Aorta (tissue), 5 donors: ENCODE data around the gene MAN1A1. TPM values are rescaled to one million over a fixed set of nuclear protein-coding genes. Genes with fewer than 3 reads are reported as not detected.

Experiments
- ATAC-seq: fragments of 200-7000 bp; cut with Tn5 transposase; one replicate; pipeline ENCODE4 v1.9.1; 2022; ENCODE audit warnings: moderate library complexity; ENCODE audit not compliant: low FRiP score
- DNase-seq, 2 donors: peaks; one replicate each; pipeline ENCODE4 v3.0.0-alpha.2; 2020
- H3K27ac ChIP-seq, 2 donors: one replicate each; pipeline ENCODE4 v1.5.1; 2013; ENCODE audit warnings: low read length in 2 of 2, mild to moderate bottlenecking in 2 of 2, moderate library complexity in 2 of 2, control low read depth in 1 of 2, inconsistent platforms in 1 of 2, low read depth in 1 of 2
- H3K27me3 ChIP-seq, 2 donors: one replicate each; pipeline ENCODE4 v1.6.1; 2013; ENCODE audit warnings: control low read depth in 1 of 2, low read length in 1 of 2, mild to moderate bottlenecking in 1 of 2, moderate library complexity in 1 of 2; ENCODE audit not compliant: insufficient read depth in 2 of 2, control insufficient read depth in 1 of 2
- H3K36me3 ChIP-seq, 2 donors: one replicate each; pipeline ENCODE4 v1.6.1; 2013; ENCODE audit warnings: control low read depth in 1 of 2, low read length in 1 of 2, mild to moderate bottlenecking in 1 of 2; ENCODE audit not compliant: insufficient read depth in 2 of 2, control insufficient read depth in 1 of 2
- H3K4me1 ChIP-seq, 2 donors: one replicate each; pipeline ENCODE4 v1.6.1; 2013; ENCODE audit warnings: low read length in 2 of 2, control low read depth in 1 of 2, mild to moderate bottlenecking in 1 of 2, moderate library complexity in 1 of 2; ENCODE audit not compliant: insufficient read depth in 2 of 2, control insufficient read depth in 1 of 2
- H3K4me3 ChIP-seq, 2 donors: one replicate each; pipeline ENCODE4 v1.5.1; 2013; ENCODE audit warnings: low read length in 2 of 2, control low read depth in 1 of 2, mild to moderate bottlenecking in 1 of 2
- H3K9me3 ChIP-seq: one replicate; pipeline ENCODE4 v1.6.1; 2013; ENCODE audit warnings: mild to moderate bottlenecking, low read length; ENCODE audit not compliant: control insufficient read depth
- WGBS, 2 donors: extraction: QIAGEN DNeasy Blood & Tissue Kit; methylation state at CpG; one replicate each; pipeline ENCODE4 v1.1.7; 2013; 5-methylcytosine and 5-hydroxymethylcytosine counted together
- intact Hi-C, 2 donors: fragments of 100-400 bp; cut with DNase I; formaldehyde crosslinking; loops; one replicate each; pipeline versions ENCODE4 v1.14.2 to v1.15.0; 2022
- polyA plus RNA-seq, 2 donors: library from polyadenylated mRNA; stranded (reverse); fragments of 200-250 nt; gene quantifications; one replicate each; pipeline ENCODE4 v1.2.3, GENCODE V29; 2013
- total RNA-seq, 2 donors: library from RNA; stranded (reverse); fragmentation: NEBNext Ultra II Directional; extraction: Animal tissue kit (Norgen Biotek cat#: 25700); gene quantifications; one replicate each; pipeline ENCODE4 v1.2.1, GENCODE V29; 2021
- donor health status: healthy with polysubstance abuse.
- donor health status: Bipolar disorder and iron deficiency.
- donor health status: DM: no; HTN: no; CAD: no.
- donor health status: DM: no; HTN: no; CAD: no.
- donor health status: DM: yes; HTN: yes; CAD: no.

MAN1A1 gene
- total and polyA plus RNA-seq, 4 donors: 22.2 to 76.0 (median 40.2) TPM

GRCh38 chr6:119241111-119241465, 108.5 kb downstream of the MAN1A1 start:
- no peaks in the 10 kb centered on the region for H3K9me3 ChIP-seq
- intact Hi-C loops: no loop called here
- DNase-seq (no peak), ATAC-seq (no peak)
- no peaks in the 10 kb centered on the region for H3K4me1 ChIP-seq
- no peaks in the 10 kb centered on the region for H3K36me3 ChIP-seq
- 68 to 72% methylated on average over 2 of the region's 2 CpGs for WGBS, 2 donors
- H3K27me3 ChIP-seq: no peaks in the 10 kb centered on the region
- no peak overlapping the region for H3K27ac ChIP-seq
- no peak overlapping the region for H3K4me3 ChIP-seq

GRCh38 chr6:119240257-119241110, 109.1 kb downstream of the MAN1A1 start:
- H3K27me3 ChIP-seq: no peaks in the 10 kb centered on the region
- intact Hi-C loops: no loop called here
- WGBS, 2 donors: 89 to 92% methylated on average over 5 of the region's 5 CpGs
- H3K27ac ChIP-seq: no peak overlapping the region
- H3K4me3 ChIP-seq: no peak overlapping the region
- H3K9me3 ChIP-seq: no peaks in the 10 kb centered on the region
- no peaks in the 10 kb centered on the region for H3K4me1 ChIP-seq
- ATAC-seq (no peak), DNase-seq (no peak)
- no peaks in the 10 kb centered on the region for H3K36me3 ChIP-seq

- WGBS, 2 donors: 84 to 89% methylated on average over 7 of the region's 7 CpGs
- no peaks in the 10 kb centered on the region for H3K9me3 ChIP-seq
Observed at GRCh38 chr6:119237177-119237715, 112.3 kb downstream of the MAN1A1 start.

GRCh38 chr6:119234941-119235340, 114.6 kb downstream of the MAN1A1 start:
- H3K4me3 ChIP-seq: no peak overlapping the region
- H3K4me1 ChIP-seq: no peaks in the 10 kb centered on the region
- no peaks in the 10 kb centered on the region for H3K9me3 ChIP-seq
- intact Hi-C loops: no loop called here
- no peaks in the 10 kb centered on the region for H3K27me3 ChIP-seq
- 92 to 93% methylated on average over 4 of the region's 4 CpGs for WGBS, 2 donors
- H3K27ac ChIP-seq: no peak overlapping the region
- no peak for DNase-seq
- ATAC-seq: no peak
- no peaks in the 10 kb centered on the region for H3K36me3 ChIP-seq

More at GRCh38 chr6:119237177-119237715, 112.3 kb downstream of the MAN1A1 start:
- DNase-seq (no peak), ATAC-seq (no peak)
- no peaks in the 10 kb centered on the region for H3K27me3 ChIP-seq
- H3K36me3 ChIP-seq: no peaks in the 10 kb centered on the region
- no peaks in the 10 kb centered on the region for H3K4me1 ChIP-seq
- intact Hi-C loops: no loop called here
- H3K4me3 ChIP-seq: no peak overlapping the region
- H3K27ac ChIP-seq: no peak overlapping the region

GRCh38 chr6:119234457-119234856, 115.1 kb downstream of the MAN1A1 start:
- intact Hi-C loops: no loop called here
- Histone ChIP-seq H3K36me3 (no peaks in the 10 kb centered on the region), H3K9me3 (no peaks in the 10 kb centered on the region), H3K27me3 (no peaks in the 10 kb centered on the region), H3K4me3 (no peak overlapping the region), H3K4me1 (no peaks in the 10 kb centered on the region), H3K27ac (no peak overlapping the region)
- 87 to 89% methylated on average over 5 of the region's 5 CpGs for WGBS, 2 donors
- ATAC-seq (no peak), DNase-seq (no peak)

- ATAC-seq (no peak), DNase-seq (no peak)
- H3K9me3 ChIP-seq: no peaks in the 10 kb centered on the region
- 92 to 95% methylated on average over 2 of the region's 2 CpGs for WGBS, 2 donors
- H3K27ac ChIP-seq: no peak overlapping the region
- no peak overlapping the region for H3K4me3 ChIP-seq
- H3K36me3 ChIP-seq: no peaks in the 10 kb centered on the region
- H3K27me3 ChIP-seq: no peaks in the 10 kb centered on the region
- intact Hi-C loops: no loop called here
- H3K4me1 ChIP-seq: no peaks in the 10 kb centered on the region
Observed at GRCh38 chr6:119233312-119233984, 116.1 kb downstream of the MAN1A1 start.

- no peak overlapping the region for H3K4me3 ChIP-seq
- no peak overlapping the region for H3K27ac ChIP-seq
- H3K27me3 ChIP-seq: no peaks in the 10 kb centered on the region
- intact Hi-C loops: no loop called here
- H3K9me3 ChIP-seq: no peaks in the 10 kb centered on the region
- WGBS, 2 donors: 89 to 93% methylated on average over 4 of the region's 4 CpGs
- no peaks in the 10 kb centered on the region for H3K36me3 ChIP-seq
- H3K4me1 ChIP-seq: no peaks in the 10 kb centered on the region
- DNase-seq (no peak), ATAC-seq (no peak)
Observed at GRCh38 chr6:119231394-119231793, 118.2 kb downstream of the MAN1A1 start.

GRCh38 chr6:119230160-119230559, 119.4 kb downstream of the MAN1A1 start:
- Histone ChIP-seq H3K9me3 (no peaks in the 10 kb centered on the region), H3K4me3 (no peak overlapping the region), H3K4me1 (no peaks in the 10 kb centered on the region), H3K27me3 (no peaks in the 10 kb centered on the region), H3K27ac (no peak overlapping the region), H3K36me3 (no peaks in the 10 kb centered on the region)
- ATAC-seq (no peak), DNase-seq (no peak)
- WGBS, 2 donors: 84 to 88% methylated on average over 4 of the region's 4 CpGs
- intact Hi-C loops: no loop called here

- DNase-seq: no peak
- 90 to 92% methylated on average over 2 of the region's 2 CpGs for WGBS, 2 donors
- H3K27ac ChIP-seq: no peak overlapping the region
- no peaks in the 10 kb centered on the region for H3K27me3 ChIP-seq
- intact Hi-C loops: no loop called here
- no peak for ATAC-seq
- no peaks in the 10 kb centered on the region for H3K36me3 ChIP-seq
- no peaks in the 10 kb centered on the region for H3K9me3 ChIP-seq
- H3K4me3 ChIP-seq: no peak overlapping the region
- no peaks in the 10 kb centered on the region for H3K4me1 ChIP-seq
Observed at GRCh38 chr6:119227377-119227776, 122.2 kb downstream of the MAN1A1 start.
